ENCODE results near the gene CPED1.

Gene CPED1

GRCh38 chr7:121166916-121167315, 178.4 kb downstream of the CPED1 start:
- Histone ChIP-seq H3K27ac (ENCODE audit: insufficient read depth, low read length, poor library complexity, severe bottlenecking) (no peak overlapping the region), H3K36me3 (ENCODE audit: control insufficient read depth, insufficient read depth, low read length) (no peaks in the 10 kb centered on the region), H3K4me3 (ENCODE audit: insufficient read depth, low read depth, low read length, poor library complexity, severe bottlenecking) (no peak overlapping the region), H3K27me3 (replicated peaks; ENCODE audit: control insufficient read depth, insufficient read depth, low read length, poor library complexity, severe bottlenecking) (no peaks in the 10 kb centered on the region), H3K4me1 (ENCODE audit: control insufficient read depth, insufficient read depth, low read length, poor library complexity, severe bottlenecking) (no peaks in the 10 kb centered on the region), H3K9me3 (ENCODE audit: control insufficient read depth, low read length) (no peaks in the 10 kb centered on the region)
- DNase-seq = no peak

GRCh38 chr7:121167971-121168370, 179.5 kb downstream of the CPED1 start:
- Histone ChIP-seq H3K9me3 (ENCODE audit: control insufficient read depth, low read length) (no peaks in the 10 kb centered on the region), H3K4me1 (ENCODE audit: control insufficient read depth, insufficient read depth, low read length, poor library complexity, severe bottlenecking) (no peaks in the 10 kb centered on the region), H3K36me3 (ENCODE audit: control insufficient read depth, insufficient read depth, low read length) (no peaks in the 10 kb centered on the region), H3K27ac (ENCODE audit: insufficient read depth, low read length, poor library complexity, severe bottlenecking) (no peak overlapping the region), H3K27me3 (replicated peaks; ENCODE audit: control insufficient read depth, insufficient read depth, low read length, poor library complexity, severe bottlenecking) (no peaks in the 10 kb centered on the region), H3K4me3 (ENCODE audit: insufficient read depth, low read depth, low read length, poor library complexity, severe bottlenecking) (no peak overlapping the region)
- DNase-seq = no peak

DNA sequence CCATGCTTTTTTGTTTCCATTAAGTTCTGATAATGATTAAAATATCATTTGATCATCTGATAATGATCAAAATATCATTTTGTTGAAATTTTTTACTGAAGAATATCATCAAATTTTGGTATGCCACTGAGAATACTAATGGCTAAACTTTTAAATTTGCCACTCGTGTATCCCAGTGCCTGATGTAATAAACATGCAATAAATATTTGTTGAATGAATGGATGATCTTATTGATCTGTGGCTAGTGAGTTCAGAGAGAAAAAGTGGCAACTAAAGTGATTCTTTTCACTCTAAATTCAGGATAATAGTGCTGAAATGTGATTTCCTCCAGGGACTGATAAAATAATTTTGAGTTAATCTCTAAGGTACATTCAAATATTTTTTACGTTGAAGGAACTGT, 181.0 kb downstream of the CPED1 start:
- Histone ChIP-seq H3K27me3 (replicated peaks; ENCODE audit: control insufficient read depth, insufficient read depth, low read length, poor library complexity, severe bottlenecking) (no peaks in the 10 kb centered on the region), H3K9me3 (ENCODE audit: control insufficient read depth, low read length) (no peaks in the 10 kb centered on the region), H3K4me3 (ENCODE audit: insufficient read depth, low read depth, low read length, poor library complexity, severe bottlenecking) (no peak overlapping the region), H3K4me1 (ENCODE audit: control insufficient read depth, insufficient read depth, low read length, poor library complexity, severe bottlenecking) (no peaks in the 10 kb centered on the region), H3K27ac (ENCODE audit: insufficient read depth, low read length, poor library complexity, severe bottlenecking) (no peak overlapping the region), H3K36me3 (ENCODE audit: control insufficient read depth, insufficient read depth, low read length) (no peaks in the 10 kb centered on the region)
- no peak for DNase-seq

DNA sequence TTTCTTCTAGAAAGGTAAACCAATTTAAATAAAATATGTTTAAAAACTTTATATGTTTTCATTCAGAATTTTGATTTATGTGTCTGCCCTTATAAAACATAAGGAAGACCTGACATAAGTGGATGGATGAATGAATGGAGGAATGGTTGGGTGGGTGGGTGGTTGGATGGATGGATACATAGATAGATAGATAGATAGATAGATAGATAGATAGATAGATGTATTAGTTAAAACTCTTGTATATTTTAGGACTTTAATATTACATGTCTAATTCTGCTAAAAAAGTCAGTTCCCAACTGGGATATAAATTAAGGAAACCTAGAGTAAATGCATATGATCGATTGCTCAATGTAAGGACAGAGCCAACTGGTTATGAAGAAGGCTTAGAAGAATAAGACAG, 184.0 kb downstream of the CPED1 start:
- Histone ChIP-seq H3K4me3 (ENCODE audit: insufficient read depth, low read depth, low read length, poor library complexity, severe bottlenecking) (no peak overlapping the region), H3K4me1 (ENCODE audit: control insufficient read depth, insufficient read depth, low read length, poor library complexity, severe bottlenecking) (no peaks in the 10 kb centered on the region), H3K36me3 (ENCODE audit: control insufficient read depth, insufficient read depth, low read length) (no peaks in the 10 kb centered on the region), H3K27ac (ENCODE audit: insufficient read depth, low read length, poor library complexity, severe bottlenecking) (no peak overlapping the region), H3K9me3 (ENCODE audit: control insufficient read depth, low read length) (no peaks in the 10 kb centered on the region), H3K27me3 (replicated peaks; ENCODE audit: control insufficient read depth, insufficient read depth, low read length, poor library complexity, severe bottlenecking) (no peaks in the 10 kb centered on the region)
- no peak for DNase-seq

- DNase-seq = no peak
- no peaks in the 10 kb centered on the region for H3K4me1 ChIP-seq (ENCODE audit: control insufficient read depth, insufficient read depth, low read length, poor library complexity, severe bottlenecking)
- no peak overlapping the region for H3K4me3 ChIP-seq (ENCODE audit: insufficient read depth, low read depth, low read length, poor library complexity, severe bottlenecking)
- H3K27ac ChIP-seq (ENCODE audit: insufficient read depth, low read length, poor library complexity, severe bottlenecking) = no peak overlapping the region
- H3K36me3 ChIP-seq (ENCODE audit: control insufficient read depth, insufficient read depth, low read length) = no peaks in the 10 kb centered on the region
- H3K9me3 ChIP-seq (ENCODE audit: control insufficient read depth, low read length) = no peaks in the 10 kb centered on the region
- no peaks in the 10 kb centered on the region for H3K27me3 ChIP-seq (replicated peaks; ENCODE audit: control insufficient read depth, insufficient read depth, low read length, poor library complexity, severe bottlenecking)
Observed at GRCh38 chr7:121175826-121176225, 187.3 kb downstream of the CPED1 start.

- no peak overlapping the region for H3K4me3 ChIP-seq (ENCODE audit: insufficient read depth, low read depth, low read length, poor library complexity, severe bottlenecking)
Observed at GRCh38 chr7:121178452-121178851, 189.9 kb downstream of the CPED1 start.

DNA sequence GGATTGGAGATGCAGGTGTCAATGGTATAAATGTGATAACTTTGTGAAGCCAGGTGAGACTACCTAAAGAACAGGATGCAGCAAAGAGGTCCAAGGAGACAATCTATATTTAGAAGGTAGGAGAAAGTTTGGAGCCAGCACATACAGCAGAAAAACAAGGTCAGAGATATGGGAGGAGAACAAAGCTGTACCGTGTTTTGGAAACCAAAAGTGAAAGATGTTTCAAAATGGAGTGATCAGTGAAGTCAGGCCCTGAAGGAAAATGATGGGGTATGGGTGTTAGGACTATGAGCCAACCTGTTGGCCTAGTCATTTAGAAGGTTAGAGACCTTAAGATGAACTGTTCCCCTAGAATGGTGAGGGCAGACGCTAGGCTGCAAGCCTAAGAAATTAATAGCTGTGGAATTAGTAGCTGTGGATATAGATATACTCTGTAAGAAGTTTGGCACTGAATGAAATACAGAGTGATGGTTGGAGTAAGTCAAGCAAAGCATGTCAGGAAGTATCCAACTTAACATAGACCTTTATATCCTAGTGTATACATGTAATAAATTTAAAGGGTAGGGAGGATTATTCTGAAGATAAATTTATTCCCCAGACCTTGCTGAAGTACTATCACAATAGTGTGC, 190.5 kb downstream of the CPED1 start:
- no peak overlapping the region for H3K4me3 ChIP-seq (ENCODE audit: insufficient read depth, low read depth, low read length, poor library complexity, severe bottlenecking)
- no peak for DNase-seq
- H3K9me3 ChIP-seq (ENCODE audit: control insufficient read depth, low read length) = no peaks in the 10 kb centered on the region
- no peak overlapping the region for H3K27ac ChIP-seq (ENCODE audit: insufficient read depth, low read length, poor library complexity, severe bottlenecking)
- H3K36me3 ChIP-seq (ENCODE audit: control insufficient read depth, insufficient read depth, low read length) = no peaks in the 10 kb centered on the region
- no peaks in the 10 kb centered on the region for H3K4me1 ChIP-seq (ENCODE audit: control insufficient read depth, insufficient read depth, low read length, poor library complexity, severe bottlenecking)
- H3K27me3 ChIP-seq (replicated peaks; ENCODE audit: control insufficient read depth, insufficient read depth, low read length, poor library complexity, severe bottlenecking) = no peaks in the 10 kb centered on the region

More at GRCh38 chr7:121178452-121178851, 189.9 kb downstream of the CPED1 start:
- no peak overlapping the region for H3K27ac ChIP-seq (ENCODE audit: insufficient read depth, low read length, poor library complexity, severe bottlenecking)
- H3K9me3 ChIP-seq (ENCODE audit: control insufficient read depth, low read length) = no peaks in the 10 kb centered on the region
- H3K36me3 ChIP-seq (ENCODE audit: control insufficient read depth, insufficient read depth, low read length) = no peaks in the 10 kb centered on the region
- H3K27me3 ChIP-seq (replicated peaks; ENCODE audit: control insufficient read depth, insufficient read depth, low read length, poor library complexity, severe bottlenecking) = no peaks in the 10 kb centered on the region
- H3K4me1 ChIP-seq (ENCODE audit: control insufficient read depth, insufficient read depth, low read length, poor library complexity, severe bottlenecking) = no peaks in the 10 kb centered on the region
- DNase-seq = no peak

DNA sequence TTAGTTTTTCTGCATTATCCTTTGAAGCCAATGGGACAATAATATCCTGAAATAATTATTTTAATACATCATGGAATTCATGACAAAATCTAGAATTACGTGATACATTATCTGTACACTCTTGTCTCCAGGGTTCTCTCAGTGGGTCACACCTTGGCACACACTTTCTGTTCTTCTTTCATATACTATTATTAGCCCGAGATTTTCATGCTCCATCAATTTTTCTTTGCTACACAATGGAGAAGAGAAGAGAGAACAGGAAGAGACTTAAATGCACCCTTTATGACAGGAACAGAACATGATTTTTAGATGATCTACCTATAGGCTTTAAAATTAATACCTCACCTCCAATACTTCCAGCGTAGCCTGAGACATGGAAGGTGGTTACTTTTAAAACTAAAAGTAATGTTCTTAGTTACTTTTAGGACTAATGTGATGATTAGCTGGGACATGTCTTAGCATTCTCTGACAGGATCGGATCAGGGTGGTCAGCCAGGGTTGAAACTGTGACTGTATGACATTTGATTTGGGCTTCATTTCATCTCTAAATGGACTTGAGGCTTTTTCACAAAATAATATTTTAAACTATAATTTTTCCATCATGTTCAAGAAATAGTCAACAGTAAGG, 192.0 kb downstream of the CPED1 start:
- Histone ChIP-seq H3K9me3 (ENCODE audit: control insufficient read depth, low read length) (no peaks in the 10 kb centered on the region), H3K4me1 (ENCODE audit: control insufficient read depth, insufficient read depth, low read length, poor library complexity, severe bottlenecking) (no peaks in the 10 kb centered on the region), H3K4me3 (ENCODE audit: insufficient read depth, low read depth, low read length, poor library complexity, severe bottlenecking) (no peak overlapping the region), H3K27me3 (replicated peaks; ENCODE audit: control insufficient read depth, insufficient read depth, low read length, poor library complexity, severe bottlenecking) (peaks cover 3% of the 10 kb centered on the region), H3K27ac (ENCODE audit: insufficient read depth, low read length, poor library complexity, severe bottlenecking) (no peak overlapping the region), H3K36me3 (ENCODE audit: control insufficient read depth, insufficient read depth, low read length) (no peaks in the 10 kb centered on the region)
- no peak for DNase-seq

GRCh38 chr7:121181357-121181756, 192.8 kb downstream of the CPED1 start:
- Histone ChIP-seq H3K4me3 (ENCODE audit: insufficient read depth, low read depth, low read length, poor library complexity, severe bottlenecking) (no peak overlapping the region), H3K36me3 (ENCODE audit: control insufficient read depth, insufficient read depth, low read length) (no peaks in the 10 kb centered on the region), H3K9me3 (ENCODE audit: control insufficient read depth, low read length) (no peaks in the 10 kb centered on the region), H3K4me1 (ENCODE audit: control insufficient read depth, insufficient read depth, low read length, poor library complexity, severe bottlenecking) (no peaks in the 10 kb centered on the region), H3K27me3 (replicated peaks; ENCODE audit: control insufficient read depth, insufficient read depth, low read length, poor library complexity, severe bottlenecking) (peaks cover 4% of the 10 kb centered on the region), H3K27ac (ENCODE audit: insufficient read depth, low read length, poor library complexity, severe bottlenecking) (no peak overlapping the region)
- no peak for DNase-seq

- Histone ChIP-seq H3K27ac (ENCODE audit: insufficient read depth, low read length, poor library complexity, severe bottlenecking) (no peak overlapping the region), H3K4me3 (ENCODE audit: insufficient read depth, low read depth, low read length, poor library complexity, severe bottlenecking) (no peak overlapping the region), H3K27me3 (replicated peaks; ENCODE audit: control insufficient read depth, insufficient read depth, low read length, poor library complexity, severe bottlenecking) (peaks cover 4% of the 10 kb centered on the region), H3K9me3 (ENCODE audit: control insufficient read depth, low read length) (no peaks in the 10 kb centered on the region), H3K4me1 (ENCODE audit: control insufficient read depth, insufficient read depth, low read length, poor library complexity, severe bottlenecking) (no peaks in the 10 kb centered on the region), H3K36me3 (ENCODE audit: control insufficient read depth, insufficient read depth, low read length) (no peaks in the 10 kb centered on the region)
- DNase-seq = no peak
Observed at GRCh38 chr7:121182281-121182680, 193.8 kb downstream of the CPED1 start.
